Measurements from ENCODE around the gene CDC45. TPM values are rescaled to one million over a fixed set of nuclear protein-coding genes. Genes with fewer than 3 reads are reported as not detected.

The CDC45 gene
- total RNA-seq, 4 donors from 2014 or later = 0.27 TPM; not detected in 3

- DNase-seq (peak; percentile 66 to 88), ATAC-seq (peak; percentile 84 to 86)
- H3K27ac ChIP-seq = peak overlapping the region; percentile 90 to 98 (median 97)
- H3K9me3 ChIP-seq = no peaks in the 10 kb centered on the region
- in situ Hi-C loops (cut with MboI; ENCODE audit: low sequenced_read_pairs in 4 of 4) (loop anchor here in 1 of 4 donors (25.0 kb wide), 1 partner anchor 286 kb away; the partner anchor contains the start of gene SLC25A1), intact Hi-C loops (cut with DNase I; ENCODE audit: low total_unique reads) (loop anchor here (1.0 kb wide), 1 partner anchor 83 kb away; no protein-coding TSS in a partner anchor)
- peak in 4 of 5 experiments; percentile 25 to 36 (median 30) for TF ChIP-seq CTCF (IDR thresholded peaks at IDR 0.05 in 4 of 5, conservative IDR thresholded peaks at IDR 0.05 in 1 of 5)
- TF ChIP-seq POLR2A (IDR thresholded peaks at IDR 0.05) = no peak
- peaks cover 39 to 43% of the 10 kb centered on the region in 2 donors for H3K4me1 ChIP-seq
- H3K4me3 ChIP-seq = no peak overlapping the region
- peaks cover 0 to 67% of the 10 kb centered on the region in 2 donors for H3K36me3 ChIP-seq
- no peaks in the 10 kb centered on the region for H3K27me3 ChIP-seq
These were observed 6.1 kb upstream of the CDC45 start for GRCh38 chr22:19473578-19473977.

- ATAC-seq = no peak
- Histone ChIP-seq H3K36me3 (peaks cover 0 to 42% of the 10 kb centered on the region in 2 donors), H3K27me3 (no peaks in the 10 kb centered on the region), H3K4me3 (peak overlapping the region in 1 of 4 donors; percentile 4), H3K4me1 (peaks cover 45 to 48% of the 10 kb centered on the region in 2 donors), H3K27ac (peak overlapping the region; percentile 90 to 98 (median 97)), H3K9me3 (no peaks in the 10 kb centered on the region)
- in situ Hi-C loops (cut with MboI; ENCODE audit: low sequenced_read_pairs in 4 of 4) = no loop called here
- TF ChIP-seq CTCF (IDR thresholded peaks at IDR 0.05 in 4 of 5, conservative IDR thresholded peaks at IDR 0.05 in 1 of 5) = no peak
- no peak for TF ChIP-seq POLR2A (IDR thresholded peaks at IDR 0.05)
- intact Hi-C loops (cut with DNase I; ENCODE audit: low total_unique reads) = no loop called here
- DNase-seq = no peak
These were observed 3.7 kb upstream of the CDC45 start for GRCh38 chr22:19476023-19476422.

GRCh38 chr22:19477321-19478044 lies 2.2 kb upstream of the CDC45 start:
- TF ChIP-seq CTCF (IDR thresholded peaks at IDR 0.05 in 4 of 5, conservative IDR thresholded peaks at IDR 0.05 in 1 of 5) (no peak), POLR2A (IDR thresholded peaks at IDR 0.05) (no peak)
- H3K4me1 ChIP-seq = peaks cover 45 to 48% of the 10 kb centered on the region in 2 donors
- peak overlapping the region; percentile 63 to 78 (median 70) for H3K4me3 ChIP-seq
- ATAC-seq (no peak), DNase-seq (no peak)
- H3K36me3 ChIP-seq = peaks cover 0 to 29% of the 10 kb centered on the region in 2 donors
- no peaks in the 10 kb centered on the region for H3K27me3 ChIP-seq
- H3K27ac ChIP-seq = peak overlapping the region; percentile 90 to 98 (median 97)
- intact Hi-C loops (cut with DNase I; ENCODE audit: low total_unique reads) (loop anchor here (2.0 kb wide), 3 partner anchors 187 to 355 kb away; partner anchors contain the start of genes CLTCL1, DGCR2 and SLC25A1), in situ Hi-C loops (cut with MboI; ENCODE audit: low sequenced_read_pairs in 4 of 4) (no loop called here)
- no peaks in the 10 kb centered on the region for H3K9me3 ChIP-seq

- in situ Hi-C loops (cut with MboI; ENCODE audit: low sequenced_read_pairs in 4 of 4) (no loop called here), intact Hi-C loops (cut with DNase I; ENCODE audit: low total_unique reads) (loop anchor here (2.0 kb wide), 3 partner anchors 187 to 355 kb away; partner anchors contain the start of genes CLTCL1, DGCR2 and SLC25A1)
- DNase-seq (no peak), ATAC-seq (no peak)
- Histone ChIP-seq H3K27ac (peak overlapping the region; percentile 90 to 98 (median 97)), H3K4me3 (peak overlapping the region; percentile 63 to 78 (median 70)), H3K9me3 (no peaks in the 10 kb centered on the region), H3K27me3 (no peaks in the 10 kb centered on the region), H3K36me3 (peaks cover 0 to 21% of the 10 kb centered on the region in 2 donors), H3K4me1 (peaks cover 41 to 43% of the 10 kb centered on the region in 2 donors)
- no peak for TF ChIP-seq POLR2A (IDR thresholded peaks at IDR 0.05)
- TF ChIP-seq CTCF (IDR thresholded peaks at IDR 0.05 in 4 of 5, conservative IDR thresholded peaks at IDR 0.05 in 1 of 5) = no peak
These were observed 1.4 kb upstream of the CDC45 start for GRCh38 chr22:19478045-19478900.
